Measurements from ENCODE around the gene PUS1.
A peak's percentile ranks its signal among the peaks of the same experiment; 100 is the strongest.
"Not testable (repeated sequence)": the region's sequence is repeated elsewhere in the genome, so short reads cannot be mapped to it uniquely, and the experiment has no call there.

The PUS1 gene

GRCh38 chr12:131928711-131929580 is at the start of gene PUS1:
TSS of gene PUS1 (plus strand) at chr12:131929276. CDS start at chr12:131929723, 447 bp downstream.
- DNase-seq (ENCODE audit: low read depth) = peak; percentile 91

DNA sequence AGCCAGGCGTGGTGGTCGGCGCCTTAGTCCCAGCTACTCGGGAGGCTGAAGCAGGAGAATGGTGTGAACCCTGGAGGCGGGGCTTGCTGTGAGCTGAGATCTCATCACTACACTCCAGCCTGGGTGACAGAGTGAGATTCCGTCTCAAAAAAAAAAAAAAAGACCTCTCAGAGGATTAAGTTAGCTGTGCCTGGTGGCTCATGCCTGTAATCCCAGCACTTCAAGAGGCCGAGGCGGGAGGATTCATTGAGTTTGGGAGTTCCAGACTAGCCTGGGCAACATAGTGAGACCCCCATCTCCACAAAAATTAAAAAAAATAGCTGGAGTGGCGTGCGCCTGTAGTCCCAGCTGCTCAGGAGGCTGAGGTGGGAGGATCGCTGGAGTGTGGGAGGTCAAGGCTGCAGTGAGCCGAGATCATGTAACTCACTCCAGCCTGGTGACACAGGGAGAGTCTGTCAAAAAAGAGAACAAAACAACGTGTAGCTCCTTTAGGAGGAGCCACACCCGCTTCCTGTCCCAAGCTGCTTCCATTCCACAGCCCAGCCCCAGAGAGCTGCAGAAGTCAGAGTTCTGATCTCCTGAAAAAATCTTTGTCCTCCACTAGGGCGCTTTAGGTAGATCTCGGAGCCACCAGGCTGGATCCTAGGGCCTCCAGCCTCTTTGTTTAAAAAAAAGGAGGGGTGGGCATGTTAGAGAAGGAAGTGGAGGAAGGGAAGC is 46.1 kb upstream of the PUS1 start:
- no peak for DNase-seq (ENCODE audit: low read depth)

DNA sequence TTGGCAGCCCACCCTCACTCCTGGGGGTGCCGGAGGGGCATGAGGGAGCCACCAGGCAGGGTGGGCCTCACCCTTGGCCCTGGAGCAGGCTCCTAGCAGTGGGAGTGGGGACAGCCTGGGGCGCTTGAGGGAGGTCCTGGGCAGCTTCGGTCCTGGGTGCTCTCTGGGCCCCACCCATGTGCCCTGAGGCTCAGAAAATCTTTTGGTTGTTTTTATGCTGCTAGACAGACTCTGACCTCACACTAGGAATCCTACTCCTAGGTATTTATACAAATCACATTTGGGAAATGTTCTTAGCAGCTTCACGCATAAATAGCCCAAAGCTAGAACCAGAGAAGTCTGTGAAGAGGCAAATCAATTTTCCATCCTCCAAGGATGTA is 45.6 kb upstream of the PUS1 start:
- DNase-seq (ENCODE audit: low read depth) = no peak

DNA sequence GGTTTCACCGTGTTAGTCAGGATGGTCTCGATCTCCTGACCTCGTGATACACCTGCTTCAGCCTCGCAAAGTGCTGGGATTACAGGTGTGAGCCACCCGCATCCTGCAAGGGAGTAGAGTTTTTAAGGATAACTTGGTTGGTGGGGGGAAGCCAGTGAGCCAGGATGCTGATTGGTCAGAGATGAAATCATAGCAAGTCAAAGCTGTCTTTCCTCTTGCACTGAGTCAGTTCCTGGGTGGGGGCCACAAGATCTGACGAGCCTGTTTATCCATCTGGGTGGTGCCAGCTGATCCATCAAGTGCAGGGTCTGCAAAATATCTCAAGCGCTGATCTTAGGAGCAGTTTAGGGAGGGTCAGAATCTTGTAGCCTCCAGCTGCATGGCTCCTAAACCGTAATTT is 44.0 kb upstream of the PUS1 start:
- DNase-seq (ENCODE audit: low read depth) = not testable (repeated sequence)

DNA sequence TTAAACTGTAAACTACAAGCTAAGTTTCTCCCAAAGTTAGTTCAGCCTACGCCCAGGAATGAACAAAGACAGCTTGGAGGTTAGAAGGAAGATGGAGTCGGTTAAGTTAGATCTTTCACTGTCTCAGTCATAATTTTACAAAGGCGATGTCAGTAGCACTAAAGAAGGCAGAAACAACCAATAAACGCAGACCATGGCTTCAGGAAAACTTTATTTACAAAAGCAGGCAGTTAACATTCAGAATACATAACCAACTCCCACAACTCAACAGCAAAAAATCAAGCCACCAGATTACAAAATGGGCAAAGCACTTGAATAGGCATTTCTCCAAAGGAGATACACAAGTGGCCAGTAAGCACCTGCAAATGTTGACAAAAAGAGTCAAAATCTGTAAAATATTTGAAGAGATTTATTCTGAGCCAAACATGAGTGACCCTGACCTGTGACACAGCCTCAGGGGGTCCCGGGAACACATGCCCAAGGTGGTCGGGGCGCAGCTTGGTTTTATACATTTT is 43.5 kb upstream of the PUS1 start:
- no peak for DNase-seq (ENCODE audit: low read depth)

DNA sequence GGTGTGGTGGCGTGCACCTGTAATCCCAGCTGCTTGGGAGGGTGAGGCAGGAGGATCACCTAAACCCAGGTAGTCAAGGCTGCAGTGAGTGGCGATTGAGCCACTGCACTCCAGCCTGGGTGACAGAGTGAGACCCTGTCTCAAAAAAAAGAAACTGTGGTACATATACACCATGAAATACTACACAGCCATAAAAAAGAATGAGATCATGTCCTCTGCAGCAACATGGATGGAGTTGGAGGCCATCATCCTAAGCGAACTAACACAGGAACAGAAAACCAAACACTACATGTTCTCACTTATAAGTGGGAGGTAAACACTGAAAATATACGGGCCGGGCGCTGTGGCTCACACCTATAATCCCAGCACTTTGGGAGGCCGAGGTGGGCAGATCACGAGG is 37.4 kb upstream of the PUS1 start:
- DNase-seq (ENCODE audit: low read depth) = not testable (repeated sequence)

DNA sequence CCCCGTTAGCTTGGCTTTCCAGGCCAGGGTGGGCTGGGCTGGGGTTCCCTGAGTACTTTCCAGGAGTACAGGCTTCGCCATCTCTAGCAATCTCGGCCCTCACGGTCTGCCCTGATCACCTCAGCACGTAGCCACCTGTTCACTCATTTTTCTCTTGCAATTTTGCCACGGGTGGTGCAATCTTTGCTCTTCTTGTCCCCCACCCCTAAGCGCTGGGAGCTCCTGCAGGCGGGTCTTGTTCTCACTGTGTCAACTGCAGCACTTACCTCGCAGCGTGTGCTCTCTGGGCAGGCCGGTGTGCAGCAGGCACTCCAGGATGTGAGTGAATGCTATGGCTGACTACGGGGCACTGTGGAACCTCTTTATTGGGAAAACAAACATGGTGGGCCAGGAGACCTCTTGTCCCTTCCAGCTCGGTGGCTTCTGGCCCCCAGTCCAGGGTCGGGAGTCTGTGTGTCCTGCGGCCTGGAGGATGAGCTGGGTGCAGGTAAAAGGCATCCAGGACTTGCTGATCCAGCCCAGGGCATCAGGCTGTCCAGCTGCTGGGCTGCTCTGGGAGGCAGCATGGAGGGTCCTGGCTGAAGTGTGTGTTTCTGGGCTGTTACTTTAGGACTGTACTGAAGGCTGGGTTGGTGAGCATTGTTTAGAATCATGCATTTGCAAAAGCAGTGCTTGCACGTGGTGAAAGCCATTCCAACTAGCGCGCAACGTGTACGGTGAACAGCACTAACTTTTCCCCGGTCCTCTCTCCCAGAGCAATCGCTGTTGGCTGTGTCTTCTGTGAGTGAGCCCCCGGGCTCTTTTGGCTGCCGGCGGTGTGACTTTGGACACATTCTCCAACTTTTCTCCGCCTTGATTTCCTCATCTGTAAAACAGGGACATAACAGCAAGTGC is 36.1 kb upstream of the PUS1 start:
- no peak for DNase-seq (ENCODE audit: low read depth)

DNA sequence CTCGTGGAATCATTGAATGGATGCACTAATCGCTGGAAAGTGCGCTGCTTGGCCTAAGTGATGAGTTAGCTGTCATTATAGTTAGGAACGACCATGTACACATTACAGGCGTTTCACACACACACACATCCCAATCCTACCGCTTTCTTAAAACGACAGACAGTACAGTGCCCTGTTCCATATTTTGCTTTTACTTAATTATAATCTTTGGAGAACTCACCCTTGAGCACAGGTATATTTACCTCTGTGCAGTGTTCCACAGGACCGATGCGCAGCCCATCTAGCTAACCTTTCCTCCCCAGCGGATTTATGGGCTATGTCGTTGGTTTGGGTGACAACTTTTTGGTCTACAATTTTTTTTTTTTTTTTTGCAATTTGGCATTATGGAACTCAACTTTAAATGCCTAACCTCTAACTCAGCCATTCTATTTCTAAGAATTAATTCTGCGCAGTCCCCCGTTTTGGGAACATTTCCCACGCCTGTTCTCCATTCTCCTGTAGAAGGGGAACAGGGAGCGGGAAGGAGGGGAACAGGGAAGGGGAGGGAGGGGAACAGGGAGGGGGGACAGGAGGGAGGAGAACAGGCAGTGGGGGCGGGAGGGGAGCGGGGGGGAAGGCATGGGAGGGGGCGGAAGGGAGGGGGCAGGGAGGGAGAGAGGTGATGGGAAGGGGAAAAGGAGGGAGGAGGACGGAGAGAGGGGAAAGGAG is 35.3 kb upstream of the PUS1 start:
- no peak for DNase-seq (ENCODE audit: low read depth)

GRCh38 chr12:131894313-131894860 is 34.7 kb upstream of the PUS1 start, which contains the start of gene ULK1:
TSS of gene ULK1 (plus strand) at chr12:131894622. CDS start at chr12:131895002, 380 bp downstream.
- peak; percentile 91 for DNase-seq (ENCODE audit: low read depth)

DNA sequence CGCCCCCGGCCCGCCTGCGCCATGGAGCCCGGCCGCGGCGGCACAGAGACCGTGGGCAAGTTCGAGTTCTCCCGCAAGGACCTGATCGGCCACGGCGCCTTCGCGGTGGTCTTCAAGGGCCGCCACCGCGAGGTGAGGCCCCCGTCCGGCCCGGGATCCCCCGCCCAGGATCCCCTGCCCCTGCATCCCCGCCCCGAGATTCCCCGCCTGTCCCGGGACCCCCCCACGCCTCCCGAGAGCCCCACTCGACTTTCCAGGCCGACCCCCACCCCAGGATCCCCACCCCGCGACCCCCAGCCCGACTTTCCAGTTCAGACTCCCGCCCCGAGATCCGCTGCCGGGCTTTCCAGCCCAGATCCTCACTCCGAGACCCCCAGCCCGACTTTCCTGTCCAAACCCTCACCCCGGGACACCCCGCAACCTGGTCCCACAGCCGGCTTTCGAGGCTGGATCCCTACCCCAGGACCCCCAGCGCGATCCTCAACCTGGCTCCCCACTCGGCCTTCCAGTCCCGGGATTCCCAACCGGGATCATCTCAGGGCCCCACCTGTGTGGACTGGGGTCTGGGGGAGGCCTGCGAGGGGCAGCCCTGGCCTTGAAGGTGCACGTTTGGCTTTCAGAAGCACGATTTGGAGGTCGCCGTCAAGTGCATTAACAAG is 34.0 kb upstream of the PUS1 start:
- no peak for DNase-seq (ENCODE audit: low read depth)

DNA sequence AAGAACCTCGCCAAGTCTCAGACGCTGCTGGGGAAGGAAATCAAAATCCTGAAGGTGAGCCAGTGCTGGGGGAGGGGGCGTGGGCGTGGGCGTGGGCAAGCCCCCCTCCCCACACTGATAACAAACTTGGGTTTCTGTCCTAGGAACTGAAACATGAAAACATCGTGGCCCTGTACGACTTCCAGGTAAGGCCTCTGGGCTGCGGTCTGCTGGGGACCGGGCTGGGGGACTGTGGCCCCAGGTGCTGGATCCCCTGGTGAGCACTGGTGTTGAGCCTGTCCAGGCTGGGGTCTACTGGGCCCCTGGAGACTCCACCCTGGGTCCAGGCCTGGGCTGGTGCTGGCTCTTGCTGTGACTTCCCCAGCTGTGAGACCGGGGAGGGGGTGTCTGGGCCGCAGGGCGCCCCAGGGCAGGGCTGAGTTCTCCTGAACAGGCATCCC is 33.4 kb upstream of the PUS1 start:
- peak; percentile 6 for DNase-seq (ENCODE audit: low read depth)

- DNase-seq (ENCODE audit: low read depth) = peak; percentile 31
Observed at GRCh38 chr12:131896080-131896810, 32.8 kb upstream of the PUS1 start.

DNA sequence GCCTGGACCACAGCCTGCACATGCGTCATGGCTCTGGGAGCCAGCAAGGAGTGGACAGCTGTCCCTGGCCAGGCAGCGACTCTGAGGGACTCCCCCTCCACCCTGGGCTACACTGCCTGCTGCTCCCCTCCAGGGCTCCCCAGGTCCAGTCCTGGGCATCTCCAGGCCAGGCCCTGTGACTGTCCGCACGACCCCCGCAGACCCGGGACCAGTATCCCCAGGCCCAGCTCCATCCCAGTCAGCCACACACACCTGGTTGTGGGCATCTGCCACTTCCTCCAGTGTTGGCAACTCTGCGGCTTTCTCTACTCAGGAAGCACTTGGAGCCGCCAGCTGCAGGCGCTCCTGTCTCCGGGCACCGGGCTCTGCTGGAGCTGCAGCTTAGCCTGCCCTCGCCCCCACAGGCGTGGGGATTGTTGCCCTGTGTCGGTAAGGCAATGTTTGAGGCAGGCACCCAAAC is 32.2 kb upstream of the PUS1 start:
- no peak for DNase-seq (ENCODE audit: low read depth)

DNA sequence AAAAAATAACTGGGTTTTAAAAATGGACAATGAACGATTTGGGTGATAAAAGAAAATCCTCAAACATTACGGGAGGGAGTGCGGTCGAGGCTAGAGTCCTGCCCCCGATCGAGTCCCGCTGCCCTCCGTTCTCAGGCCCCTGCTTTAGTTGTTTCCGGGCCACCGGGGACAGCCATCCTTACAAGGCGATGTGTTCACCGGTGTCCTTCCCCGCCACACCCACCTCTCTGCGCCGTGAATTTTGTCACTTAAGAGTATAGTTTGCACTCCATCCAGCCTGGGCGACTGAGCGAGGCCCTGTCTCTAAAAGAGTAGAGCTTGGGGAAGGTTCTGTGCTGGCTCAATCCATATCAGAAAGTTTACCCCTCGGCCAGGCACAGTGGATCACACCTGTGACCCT is 31.8 kb upstream of the PUS1 start:
- DNase-seq (ENCODE audit: low read depth) = no peak

DNA sequence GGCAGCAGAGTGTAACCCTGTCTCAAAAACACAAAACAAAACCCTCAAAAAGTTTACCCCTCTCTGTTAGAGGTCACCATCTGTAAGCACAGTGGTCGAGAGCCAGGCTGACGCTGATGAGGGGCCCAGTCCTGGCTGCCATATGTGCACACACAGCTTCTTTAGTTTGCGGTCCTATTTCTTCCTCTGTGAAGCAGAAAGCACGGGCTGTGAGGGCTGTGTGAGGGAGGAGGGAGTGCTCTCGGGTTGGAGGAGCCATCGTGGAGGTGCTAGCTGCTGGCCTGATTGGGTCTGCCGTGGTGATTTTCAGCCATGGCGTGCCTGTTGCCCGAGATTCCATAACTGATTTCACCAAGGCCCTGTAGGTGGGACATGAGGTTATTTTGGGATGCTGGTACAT is 31.2 kb upstream of the PUS1 start:
- DNase-seq (ENCODE audit: low read depth) = no peak

GRCh38 chr12:131900397-131900796 is 28.7 kb upstream of the PUS1 start:
- DNase-seq (ENCODE audit: low read depth) = no peak

DNA sequence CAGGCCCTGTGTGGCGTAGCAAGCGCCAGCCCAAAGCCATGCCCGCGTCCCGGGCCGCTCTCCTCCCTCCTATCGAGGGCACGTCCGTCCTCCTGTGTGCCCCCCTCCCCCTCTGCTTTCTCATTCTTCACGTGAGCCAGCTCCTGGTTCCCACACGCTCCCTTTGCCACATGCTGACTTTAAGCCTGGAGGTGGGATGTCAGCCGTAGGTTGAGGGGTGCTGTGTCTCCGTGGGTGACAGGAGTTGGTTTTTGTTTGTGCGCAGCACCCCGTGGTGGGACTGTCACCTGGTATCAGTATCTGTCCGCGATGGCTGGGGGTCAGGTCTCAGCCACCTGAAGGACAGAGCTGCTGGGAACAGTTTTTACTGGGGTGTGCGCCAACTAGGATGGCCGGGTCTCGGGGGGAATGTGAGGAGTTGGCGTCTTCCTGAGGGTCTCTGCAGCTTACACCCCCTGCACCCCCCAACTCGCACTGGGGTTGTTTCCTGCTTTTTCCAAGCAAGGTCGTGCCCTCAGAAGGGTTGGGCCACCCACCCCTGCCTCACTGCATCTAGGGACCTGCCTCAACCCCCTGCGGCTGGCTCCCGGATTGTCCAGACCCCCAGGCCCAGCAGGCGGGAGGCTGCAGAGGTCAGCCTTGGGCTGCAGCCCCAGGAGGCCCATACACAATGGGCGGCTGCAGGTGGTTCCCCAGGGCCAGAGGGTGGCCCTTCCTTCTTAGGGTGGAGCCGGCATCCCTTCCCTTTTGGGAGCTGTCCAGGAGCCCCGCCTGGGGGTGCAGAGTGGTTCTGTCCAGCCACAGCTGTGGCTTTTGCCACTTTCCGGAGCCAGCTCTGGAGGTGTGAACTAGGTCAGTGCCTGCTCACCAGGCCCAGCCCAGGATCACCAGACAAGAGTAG is 27.4 kb upstream of the PUS1 start:
- no peak for DNase-seq (ENCODE audit: low read depth)
